ENCODE results near the gene CYP24A1.

- TF ChIP-seq, protein P1, sequence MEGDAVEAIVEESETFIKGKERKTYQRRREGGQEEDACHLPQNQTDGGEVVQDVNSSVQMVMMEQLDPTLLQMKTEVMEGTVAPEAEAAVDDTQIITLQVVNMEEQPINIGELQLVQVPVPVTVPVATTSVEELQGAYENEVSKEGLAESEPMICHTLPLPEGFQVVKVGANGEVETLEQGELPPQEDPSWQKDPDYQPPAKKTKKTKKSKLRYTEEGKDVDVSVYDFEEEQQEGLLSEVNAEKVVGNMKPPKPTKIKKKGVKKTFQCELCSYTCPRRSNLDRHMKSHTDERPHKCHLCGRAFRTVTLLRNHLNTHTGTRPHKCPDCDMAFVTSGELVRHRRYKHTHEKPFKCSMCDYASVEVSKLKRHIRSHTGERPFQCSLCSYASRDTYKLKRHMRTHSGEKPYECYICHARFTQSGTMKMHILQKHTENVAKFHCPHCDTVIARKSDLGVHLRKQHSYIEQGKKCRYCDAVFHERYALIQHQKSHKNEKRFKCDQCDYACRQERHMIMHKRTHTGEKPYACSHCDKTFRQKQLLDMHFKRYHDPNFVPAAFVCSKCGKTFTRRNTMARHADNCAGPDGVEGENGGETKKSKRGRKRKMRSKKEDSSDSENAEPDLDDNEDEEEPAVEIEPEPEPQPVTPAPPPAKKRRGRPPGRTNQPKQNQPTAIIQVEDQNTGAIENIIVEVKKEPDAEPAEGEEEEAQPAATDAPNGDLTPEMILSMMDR (IDR thresholded peaks at IDR 0.05; ENCODE audit: low read depth, low read length, poor library complexity, severe bottlenecking): no peak
- TF ChIP-seq EZH2phosphoT487 (IDR thresholded peaks at IDR 0.05; ENCODE audit: borderline replicate concordance, low read length): no peak
Measured at GRCh38 chr20:54208548-54209176, 34.9 kb upstream of the CYP24A1 start.
